WI38 (cell line): ENCODE results near the gene HPSE2.
A peak's percentile ranks its signal among the peaks of the same experiment; 100 is the strongest.

Experiments used
- H3K4me3 ChIP-seq: 2 replicates; pipeline ENCODE4 v1.5.1; 2011; ENCODE audit warnings: low read depth, mild to moderate bottlenecking, control low read depth, low read length
- TF ChIP-seq, protein P1 (sequence below): IDR thresholded peaks from 2 replicates; pipeline ENCODE4 v1.5.1; 2012; ENCODE audit warnings: low read depth, mild to moderate bottlenecking, control low read depth, low read length

The HPSE2 gene

DNA sequence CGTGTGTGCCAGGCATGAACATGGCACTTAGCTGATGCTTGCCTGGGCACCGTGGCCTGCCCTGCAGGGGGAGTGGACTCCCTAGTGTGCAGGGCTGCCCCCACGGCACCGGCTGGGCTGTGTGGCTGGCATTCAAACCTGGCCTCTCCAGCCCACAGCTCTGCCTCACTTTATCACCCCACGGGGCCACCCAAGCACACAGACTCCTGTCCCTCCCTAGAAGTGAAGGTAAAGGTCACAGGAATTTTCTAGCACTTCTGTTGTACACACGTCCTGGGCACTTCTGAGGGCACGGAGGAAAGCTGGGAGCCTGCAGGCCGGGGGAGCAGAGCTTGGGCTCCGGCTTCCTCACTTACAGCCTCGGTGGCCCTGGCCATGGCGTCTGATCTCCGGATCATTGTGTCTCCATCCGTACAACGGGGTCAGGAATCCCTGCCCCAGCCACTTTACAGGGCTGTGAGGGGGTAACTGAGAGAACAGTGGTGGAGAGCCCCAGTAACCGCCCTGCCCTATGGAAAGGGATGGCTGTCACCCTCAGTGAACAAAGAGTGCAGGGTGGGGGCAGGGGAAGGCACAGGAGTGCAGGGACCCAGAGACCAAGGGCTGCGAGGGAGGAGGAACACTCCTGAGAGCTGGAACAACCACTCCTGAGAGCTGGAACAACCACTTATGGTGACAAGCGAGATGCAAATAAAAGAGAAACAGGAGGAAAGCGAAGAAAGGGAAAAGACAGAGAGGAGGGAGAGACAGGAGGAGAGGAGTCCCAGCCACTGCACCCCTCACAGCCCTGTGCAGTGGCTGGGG is 816.8 kb downstream of the HPSE2 start:
- TF ChIP-seq, protein P1, sequence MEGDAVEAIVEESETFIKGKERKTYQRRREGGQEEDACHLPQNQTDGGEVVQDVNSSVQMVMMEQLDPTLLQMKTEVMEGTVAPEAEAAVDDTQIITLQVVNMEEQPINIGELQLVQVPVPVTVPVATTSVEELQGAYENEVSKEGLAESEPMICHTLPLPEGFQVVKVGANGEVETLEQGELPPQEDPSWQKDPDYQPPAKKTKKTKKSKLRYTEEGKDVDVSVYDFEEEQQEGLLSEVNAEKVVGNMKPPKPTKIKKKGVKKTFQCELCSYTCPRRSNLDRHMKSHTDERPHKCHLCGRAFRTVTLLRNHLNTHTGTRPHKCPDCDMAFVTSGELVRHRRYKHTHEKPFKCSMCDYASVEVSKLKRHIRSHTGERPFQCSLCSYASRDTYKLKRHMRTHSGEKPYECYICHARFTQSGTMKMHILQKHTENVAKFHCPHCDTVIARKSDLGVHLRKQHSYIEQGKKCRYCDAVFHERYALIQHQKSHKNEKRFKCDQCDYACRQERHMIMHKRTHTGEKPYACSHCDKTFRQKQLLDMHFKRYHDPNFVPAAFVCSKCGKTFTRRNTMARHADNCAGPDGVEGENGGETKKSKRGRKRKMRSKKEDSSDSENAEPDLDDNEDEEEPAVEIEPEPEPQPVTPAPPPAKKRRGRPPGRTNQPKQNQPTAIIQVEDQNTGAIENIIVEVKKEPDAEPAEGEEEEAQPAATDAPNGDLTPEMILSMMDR: no peak
- no peak overlapping the region for H3K4me3 ChIP-seq

DNA sequence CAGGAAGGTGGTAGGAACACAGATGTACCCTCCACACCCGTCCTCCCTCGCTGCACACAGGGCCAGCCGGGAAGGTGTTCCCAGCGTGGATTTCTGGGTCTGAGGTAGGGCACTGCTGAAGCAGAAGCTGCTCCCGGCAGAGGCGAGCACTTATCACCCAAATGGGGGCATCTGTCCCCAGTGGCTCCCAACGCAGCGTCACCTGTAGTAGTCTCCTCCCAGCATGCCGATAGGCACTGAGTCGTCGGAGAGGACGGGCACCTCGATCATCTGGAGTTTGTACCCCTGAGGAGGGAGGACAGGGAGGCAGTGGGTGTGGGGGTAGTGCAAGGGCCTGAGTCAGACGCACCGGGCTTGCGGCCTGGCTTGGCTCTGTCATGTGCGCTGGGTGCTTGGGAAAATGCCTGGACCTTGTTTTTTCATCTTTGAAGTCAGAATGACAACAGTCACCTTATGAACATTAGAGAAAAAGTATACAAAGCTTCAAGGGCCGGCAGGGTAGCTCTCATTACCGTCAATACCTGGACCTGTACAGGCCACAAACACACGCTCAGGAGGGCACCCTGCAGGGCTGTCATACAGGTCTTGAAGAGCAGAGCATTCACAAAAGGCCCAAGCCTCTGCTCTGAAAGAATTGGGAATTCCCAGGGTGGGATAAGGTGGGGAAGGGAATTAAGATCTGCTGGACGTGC is 817.5 kb downstream of the HPSE2 start:
- H3K4me3 ChIP-seq: no peak overlapping the region
- TF ChIP-seq, protein P1: no peak

DNA sequence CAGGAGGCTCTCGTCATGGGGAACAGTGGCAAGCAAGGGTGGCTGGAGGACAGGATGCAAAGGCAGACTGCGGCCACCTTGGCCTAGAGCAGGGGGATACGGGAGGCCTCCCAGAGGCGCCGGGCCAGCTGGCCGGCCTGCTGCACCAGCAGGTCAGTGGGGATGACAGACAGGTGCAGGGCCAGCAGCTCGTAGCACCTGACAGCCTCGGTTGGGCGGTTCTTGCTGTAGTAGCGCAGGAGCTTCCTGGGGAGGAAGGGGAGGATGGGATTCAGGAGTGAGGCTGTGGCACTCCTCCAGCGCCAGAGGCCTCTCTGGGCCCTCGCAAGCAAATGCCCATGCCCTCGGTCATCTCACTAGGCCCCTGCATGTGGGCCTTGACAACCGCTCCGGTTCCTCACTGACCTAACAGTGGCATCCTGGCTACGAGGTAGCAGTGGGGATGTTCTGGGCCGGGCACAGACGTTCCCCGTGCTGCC is 818.1 kb downstream of the HPSE2 start:
- TF ChIP-seq, protein P1: no peak
- no peak overlapping the region for H3K4me3 ChIP-seq

DNA sequence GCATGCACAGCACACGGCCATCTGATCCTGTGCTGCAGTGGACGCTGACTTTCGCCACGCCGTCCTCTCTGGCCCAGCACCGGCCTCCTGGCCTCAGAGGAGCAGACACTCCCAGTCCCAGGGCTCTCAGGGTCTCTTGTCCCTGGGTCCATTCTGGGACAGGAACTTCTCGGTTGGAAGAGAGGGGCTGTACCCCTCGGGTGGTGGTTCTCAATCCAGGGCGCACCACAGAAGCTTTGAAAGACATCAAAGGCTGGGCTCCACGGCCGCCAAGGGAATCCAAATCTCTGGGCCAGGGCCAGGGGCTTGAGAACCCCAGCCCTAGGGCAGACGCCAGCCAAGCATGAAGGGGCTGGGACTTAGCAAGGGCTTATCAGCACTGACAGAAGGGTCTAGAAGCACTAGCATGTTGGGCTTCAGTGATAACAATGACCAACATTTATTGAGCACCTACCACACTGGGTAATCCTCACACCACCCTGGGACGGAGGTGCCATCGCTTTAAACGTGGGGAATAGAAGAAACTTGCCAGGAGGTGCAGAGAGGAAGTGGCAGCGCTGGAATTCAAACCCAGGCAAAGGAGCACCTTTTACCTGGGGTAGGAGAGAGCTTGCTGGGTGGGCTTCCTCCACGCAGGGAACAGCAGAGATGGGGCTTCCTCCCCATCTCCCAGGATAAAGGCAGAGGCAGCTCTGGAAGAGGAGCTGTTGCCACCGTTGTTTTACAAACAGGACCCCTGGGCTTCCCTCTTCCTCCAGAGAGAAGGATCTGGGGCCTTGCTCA is 818.9 kb downstream of the HPSE2 start:
- TF ChIP-seq, protein P1: no peak
- no peak overlapping the region for H3K4me3 ChIP-seq

DNA sequence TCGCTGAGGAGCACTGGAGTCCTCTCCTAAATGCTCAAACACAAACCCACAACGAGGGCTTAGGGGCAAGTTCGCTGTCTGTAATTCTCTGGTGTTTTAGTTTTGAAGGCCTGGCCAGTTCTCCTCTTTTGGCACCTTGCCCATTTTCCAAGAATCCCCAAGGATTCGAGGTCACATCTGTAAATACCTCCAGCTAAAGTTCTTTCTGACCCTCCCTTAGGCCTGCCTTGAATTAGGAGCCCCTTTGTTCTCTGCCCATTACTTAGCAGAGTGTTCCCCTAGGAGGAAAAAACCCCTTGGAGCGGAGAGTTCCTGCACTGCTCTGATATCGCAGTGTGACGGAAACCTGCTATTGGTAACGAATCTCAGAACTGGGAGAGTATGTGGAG is 819.9 kb downstream of the HPSE2 start:
- TF ChIP-seq, protein P1: no peak
- H3K4me3 ChIP-seq: no peak overlapping the region

DNA sequence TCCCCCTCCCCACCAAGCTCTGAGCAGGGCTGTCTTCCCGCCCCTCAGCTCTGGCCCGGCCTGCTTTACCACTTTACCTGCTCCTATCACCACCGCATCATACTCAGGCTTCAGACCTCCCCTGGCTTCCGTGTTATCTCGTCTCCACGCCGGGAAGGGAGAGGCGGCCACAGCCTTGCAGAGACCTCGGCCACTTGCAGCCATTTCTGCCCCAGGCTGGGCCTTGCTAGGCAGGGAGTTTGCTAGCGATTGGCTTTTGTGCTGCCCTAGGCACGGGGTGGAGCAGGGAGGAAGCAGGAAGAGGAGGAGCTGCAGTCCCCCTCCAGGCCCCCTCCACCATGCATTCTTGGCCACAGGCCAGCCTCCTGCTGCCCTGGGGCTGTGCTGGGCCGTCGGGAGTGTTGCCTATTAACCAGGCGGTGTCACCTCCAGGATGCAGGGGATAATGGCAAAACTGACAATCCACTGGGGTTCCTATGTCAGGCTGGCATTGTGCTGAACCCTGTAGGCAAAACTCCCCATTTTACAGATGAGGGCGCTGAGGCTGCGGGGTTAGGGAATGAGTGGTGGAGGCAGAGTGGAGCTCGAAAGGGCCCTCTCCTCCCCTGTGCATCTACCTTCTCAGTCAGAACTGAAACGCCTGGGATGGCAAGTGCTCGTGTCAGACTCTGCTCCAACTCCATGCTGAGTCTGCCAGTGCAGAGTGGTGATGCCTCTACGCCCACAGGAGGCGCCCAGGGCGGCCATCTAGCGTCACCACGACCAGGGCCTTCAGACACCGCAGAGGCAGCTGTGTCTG is 820.5 kb downstream of the HPSE2 start, which contains the start of gene PYROXD2:
Gene PYROXD2, minus strand, starts transcription at position 251 of the 799 bp plus-strand sequence. Its CDS starts 47 bp downstream, at position 204.
- peak within 1 kb of the TSS; percentile 84 for H3K4me3 ChIP-seq
- TF ChIP-seq, protein P1: no peak
